Effector CD8-positive, alpha-beta T cell (primary cell): Measurements from ENCODE around the gene LRP3.

ENCODE experiments used
- DNase-seq: peaks from one replicate; lab custom pipeline; 2025; lab: John Stamatoyannopoulos, UW

Gene LRP3

GRCh38 chr19:33252971-33253370 is 58.8 kb downstream of the LRP3 start:
- no peak for DNase-seq

DNA sequence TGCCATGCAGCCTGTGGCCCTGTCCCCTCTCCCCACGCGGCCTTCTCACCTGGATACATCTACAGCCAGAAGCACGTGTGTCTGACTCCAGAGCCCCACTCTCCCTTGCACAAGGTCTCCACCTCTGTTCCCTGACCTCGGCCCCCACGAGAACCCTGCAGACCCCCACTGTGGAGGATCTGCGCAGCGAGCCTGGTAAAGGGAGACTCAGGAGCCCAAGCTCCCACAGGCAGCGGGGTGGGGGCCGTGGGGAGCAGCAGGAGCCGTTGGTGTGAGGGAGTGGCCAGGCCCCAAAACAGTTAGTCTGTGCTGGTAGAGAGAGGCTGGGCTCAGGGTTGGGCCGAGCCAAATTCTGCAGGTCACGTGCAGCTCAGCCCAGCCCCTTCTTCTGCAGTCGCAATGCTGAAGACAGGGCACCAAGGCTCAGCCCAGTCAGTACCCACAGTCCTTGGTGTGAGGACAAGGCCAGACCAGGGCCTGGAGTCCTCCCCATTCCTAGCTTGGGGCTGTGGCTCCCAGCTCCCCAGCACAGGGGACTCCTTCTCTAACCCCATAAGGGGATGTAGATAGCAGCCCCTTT is 60.2 kb downstream of the LRP3 start:
- no peak for DNase-seq

DNA sequence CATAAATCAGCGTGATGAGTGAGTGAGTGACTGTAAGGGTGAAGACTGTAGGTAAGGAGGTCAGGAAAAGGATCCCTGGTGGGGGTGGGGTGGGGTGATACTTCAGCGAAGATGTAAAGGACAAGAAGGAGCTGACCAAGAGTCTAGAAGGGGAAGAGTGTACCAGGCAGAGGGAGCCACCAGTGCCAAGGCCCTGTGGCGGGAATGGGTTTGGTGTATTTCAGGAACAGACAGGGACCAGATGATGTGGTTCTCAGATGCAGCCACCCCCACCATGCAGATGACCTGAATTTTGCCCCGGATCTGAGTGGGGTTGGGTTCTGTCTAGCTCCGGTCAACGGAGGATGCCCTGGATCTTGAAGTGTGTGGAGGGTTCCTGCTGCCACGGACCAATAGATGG is 61.7 kb downstream of the LRP3 start:
- no peak for DNase-seq

DNA sequence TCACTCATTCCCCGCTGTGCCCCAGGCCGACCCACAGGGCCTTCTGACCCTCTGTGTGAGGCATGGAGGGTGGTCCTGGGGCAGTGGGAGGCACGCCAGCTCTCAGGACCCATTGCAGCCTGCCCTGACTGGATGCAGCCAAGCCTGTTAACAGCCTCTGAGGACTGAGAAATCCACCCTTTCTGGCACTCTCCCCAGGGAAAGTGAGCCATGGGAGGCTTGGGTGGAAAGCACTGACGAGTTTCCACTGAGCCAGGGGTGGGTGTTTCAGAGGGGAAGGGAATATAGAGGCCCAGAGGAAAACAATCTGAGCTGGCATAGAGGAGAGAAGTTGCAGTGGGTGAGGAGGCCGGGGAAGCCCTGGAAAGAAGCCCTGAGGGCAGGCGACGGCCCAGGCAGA is 62.1 kb downstream of the LRP3 start:
- DNase-seq = no peak

GRCh38 chr19:33257828-33258227 is 63.7 kb downstream of the LRP3 start:
- DNase-seq = no peak
